Spleen (tissue), 11 donors: ENCODE data around the gene TRAPPC12. TPM values are rescaled to one million over a fixed set of nuclear protein-coding genes. Genes with fewer than 3 reads are reported as not detected.

Experiments
- DNase-seq: peaks from one replicate; pipeline ENCODE4 v3.0.0-alpha.2; 2020
- H3K27ac ChIP-seq, 8 donors: fragments of 200-600 bp; sonication (generic) in 7 of 8; 1 replicate in 4 of 8; 2 replicates in 4 of 8; pipeline versions ENCODE4 v1.5.0 to v1.8.0; 2016 to 2021; ENCODE audit warnings: inconsistent platforms in 4 of 8, mild to moderate bottlenecking in 4 of 8, moderate library complexity in 1 of 8
- H3K27me3 ChIP-seq, 7 donors: fragments of 200-600 bp; sonication (generic) in 6 of 7; replicated peaks in 1 of 7; 1 replicate in 4 of 7; 2 replicates in 3 of 7; pipeline versions ENCODE4 v1.5.0 to v1.8.0; 2016 to 2021; ENCODE audit warnings: inconsistent platforms in 3 of 7, mild to moderate bottlenecking in 1 of 7
- H3K36me3 ChIP-seq, 6 donors: fragments of 200-600 bp; sonication (generic) in 5 of 6; 1 replicate in 4 of 6; 2 replicates in 2 of 6; pipeline versions ENCODE4 v1.5.0 to v1.8.0; 2016 to 2021; ENCODE audit warnings: inconsistent platforms in 2 of 6
- H3K4me1 ChIP-seq, 6 donors: fragments of 200-600 bp; sonication (generic) in 5 of 6; 1 replicate in 3 of 6; 2 replicates in 3 of 6; pipeline versions ENCODE4 v1.5.0 to v1.8.0; 2016 to 2021; ENCODE audit warnings: inconsistent platforms in 3 of 6
- H3K4me3 ChIP-seq, 8 donors: fragments of 200-600 bp; sonication (generic) in 7 of 8; 1 replicate in 4 of 8; 2 replicates in 4 of 8; pipeline versions ENCODE4 v1.5.0 to v1.8.0; 2016 to 2021; ENCODE audit warnings: inconsistent platforms in 4 of 8, mild to moderate bottlenecking in 4 of 8, moderate library complexity in 2 of 8
- H3K9me3 ChIP-seq, 8 donors: fragments of 200-600 bp; sonication (generic) in 7 of 8; 1 replicate in 4 of 8; 2 replicates in 4 of 8; pipeline versions ENCODE4 v1.5.0 to v1.8.0; 2016 to 2021; ENCODE audit warnings: inconsistent platforms in 4 of 8
- POLR2A ChIP-seq, 3 donors: fragments of 450-650 bp; IDR thresholded peaks; one replicate each; pipeline ENCODE4 v1.5.1; 2017; ENCODE audit warnings: antibody characterized with exemption in 3 of 3, mild to moderate bottlenecking in 1 of 3
- POLR2AphosphoS5 ChIP-seq, 3 donors: sonication (generic); formaldehyde crosslinking; IDR thresholded peaks; one replicate each; pipeline ENCODE4 v1.5.1; 2017; ENCODE audit warnings: antibody characterized with exemption in 3 of 3
- WGBS, 5 donors: extraction: QIAGEN DNeasy Blood & Tissue Kit in 3 of 5; methylation state at CpG; one replicate each; pipeline versions ENCODE4 v1.1.5 to v1.1.7; 2013 to 2018; 5-methylcytosine and 5-hydroxymethylcytosine counted together
- intact Hi-C: fragments of 100-400 bp; cut with DNase I; formaldehyde crosslinking; loops from one replicate; pipeline ENCODE4 v1.15.0; 2023; ENCODE audit warnings: low total_unique reads
- polyA plus RNA-seq, 3 donors: library from polyadenylated mRNA; stranded (reverse); fragments of 200-250 nt; gene quantifications; one replicate each; pipeline ENCODE4 v1.2.1, GENCODE V29; 2013
- total RNA-seq, 7 donors: library from RNA; depleted of rRNA in 3 of 7; stranded (reverse); fragments of >200 nt in 3 of 7; fragmentation: NEBNext Ultra II Directional in 4 of 7; extraction: Animal tissue kit (Norgen Biotek cat#: 25700) in 4 of 7; gene quantifications; one replicate each; pipeline versions ENCODE4 v1.1.0 to v1.2.1, GENCODE V29; 2016 to 2021
- TF ChIP-seq, protein P1 (sequence below), 11 experiments: fragments of 200-600 bp in 7 of 11; fragments of 450-650 bp in 4 of 11; sonication (generic) in 4 of 11; IDR thresholded peaks in 8 of 11; conservative IDR thresholded peaks in 3 of 11; 1 replicate in 7 of 11; 2 replicates in 4 of 11; pipeline versions ENCODE4 v1.4.0 to v1.8.0; 2016 to 2021; ENCODE audit warnings: antibody characterized with exemption in 11 of 11, inconsistent platforms in 4 of 11, mild to moderate bottlenecking in 1 of 11
- donor health status: healthy with polysubstance abuse.
- donor health status: DM: no; HTN: no; CAD: no; lungs with moderate emphysema.
- donor health status: DM: no; HTN: no; CAD: no.
- donor health status: Bipolar disorder and iron deficiency.
- donor health status: healthy.
- donor health status: DM: no; HTN: no; CAD: no.
- donor health status: DM: yes; HTN: yes; CAD: no.

The TRAPPC12 gene
- total and polyA plus RNA-seq, 10 donors = 70.2 to 132 (median 97.1) TPM

DNA sequence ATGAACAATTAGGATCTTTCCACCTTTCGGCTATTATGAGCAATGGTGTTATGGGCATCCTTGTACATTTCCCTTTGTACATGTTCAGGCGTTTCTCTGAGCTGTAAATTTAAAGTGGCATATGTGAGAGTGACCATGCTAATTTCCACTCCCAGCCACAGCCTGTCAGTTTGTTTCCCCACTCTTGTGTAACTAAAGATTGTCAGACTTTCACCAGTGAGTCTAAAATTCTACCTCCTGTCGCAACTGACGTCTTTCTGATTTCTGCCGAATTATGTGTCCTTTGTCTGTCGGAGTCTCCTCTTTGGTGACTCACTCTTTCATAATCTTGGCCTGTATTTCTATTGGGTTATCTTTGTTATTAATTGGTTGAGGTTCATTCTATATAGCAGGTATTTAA lies 50.7 kb downstream of the TRAPPC12 start:
- H3K36me3 ChIP-seq = peaks cover 0 to 99% (median 52%) of the 10 kb centered on the region in 6 donors
- H3K27ac ChIP-seq = no peak overlapping the region
- H3K9me3 ChIP-seq = no peaks in the 10 kb centered on the region
- no peak for DNase-seq
- H3K4me1 ChIP-seq = peaks cover 0 to 4% (median 0%) of the 10 kb centered on the region in 6 donors
- 61 to 89% (median 71%) methylated on average over 6 of the region's 6 CpGs for WGBS, 5 donors
- no peak for TF ChIP-seq POLR2A (IDR thresholded peaks at IDR 0.05)
- TF ChIP-seq, protein P1, sequence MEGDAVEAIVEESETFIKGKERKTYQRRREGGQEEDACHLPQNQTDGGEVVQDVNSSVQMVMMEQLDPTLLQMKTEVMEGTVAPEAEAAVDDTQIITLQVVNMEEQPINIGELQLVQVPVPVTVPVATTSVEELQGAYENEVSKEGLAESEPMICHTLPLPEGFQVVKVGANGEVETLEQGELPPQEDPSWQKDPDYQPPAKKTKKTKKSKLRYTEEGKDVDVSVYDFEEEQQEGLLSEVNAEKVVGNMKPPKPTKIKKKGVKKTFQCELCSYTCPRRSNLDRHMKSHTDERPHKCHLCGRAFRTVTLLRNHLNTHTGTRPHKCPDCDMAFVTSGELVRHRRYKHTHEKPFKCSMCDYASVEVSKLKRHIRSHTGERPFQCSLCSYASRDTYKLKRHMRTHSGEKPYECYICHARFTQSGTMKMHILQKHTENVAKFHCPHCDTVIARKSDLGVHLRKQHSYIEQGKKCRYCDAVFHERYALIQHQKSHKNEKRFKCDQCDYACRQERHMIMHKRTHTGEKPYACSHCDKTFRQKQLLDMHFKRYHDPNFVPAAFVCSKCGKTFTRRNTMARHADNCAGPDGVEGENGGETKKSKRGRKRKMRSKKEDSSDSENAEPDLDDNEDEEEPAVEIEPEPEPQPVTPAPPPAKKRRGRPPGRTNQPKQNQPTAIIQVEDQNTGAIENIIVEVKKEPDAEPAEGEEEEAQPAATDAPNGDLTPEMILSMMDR (IDR thresholded peaks at IDR 0.05 in 8 of 11, conservative IDR thresholded peaks at IDR 0.05 in 3 of 11) = no peak
- TF ChIP-seq POLR2AphosphoS5 (IDR thresholded peaks at IDR 0.05) = no peak
- no peak overlapping the region for H3K4me3 ChIP-seq
- H3K27me3 ChIP-seq = no peaks in the 10 kb centered on the region
- intact Hi-C loops = no loop called here

DNA sequence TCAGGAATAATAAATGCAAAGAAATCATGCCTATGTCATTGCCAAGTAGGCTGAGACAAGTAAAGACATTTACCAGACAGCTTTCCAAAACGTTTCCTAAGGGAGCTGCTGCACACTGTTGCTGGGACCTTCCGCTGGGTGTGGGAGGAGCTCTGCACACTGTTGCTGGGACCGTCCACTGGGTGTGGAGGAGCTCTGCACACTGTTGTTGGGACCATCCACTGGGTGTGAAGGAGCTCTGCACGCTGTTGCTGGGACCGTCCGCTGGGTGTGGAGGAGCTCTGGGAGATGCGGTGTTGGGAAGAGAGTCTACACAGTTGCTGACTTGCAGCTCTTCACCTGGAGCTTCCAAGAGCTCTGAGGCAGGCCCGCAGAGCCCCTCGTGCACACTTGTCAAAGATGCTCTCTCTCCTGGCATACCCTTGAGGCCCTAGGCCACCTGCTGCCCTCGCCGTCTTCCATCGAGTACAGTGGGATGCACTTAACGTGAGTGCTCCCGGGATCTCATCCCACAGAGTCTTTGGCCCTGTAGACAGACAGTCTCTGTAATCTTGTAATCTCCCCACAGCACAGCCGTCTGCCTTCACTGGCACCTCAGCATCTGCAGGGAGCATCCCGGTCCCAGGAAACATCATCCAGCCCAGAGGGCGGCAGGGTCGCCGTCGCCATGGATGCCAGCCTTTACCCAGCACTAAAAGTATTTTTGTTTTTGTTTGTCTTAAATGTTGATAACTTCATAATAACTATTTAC lies 51.4 kb downstream of the TRAPPC12 start:
- WGBS, 5 donors = 95 to 98% (median 97%) methylated on average over 19 to 20 of the region's 20 CpGs
- no peaks in the 10 kb centered on the region for H3K9me3 ChIP-seq
- no peaks in the 10 kb centered on the region for H3K27me3 ChIP-seq
- intact Hi-C loops = no loop called here
- TF ChIP-seq POLR2A (IDR thresholded peaks at IDR 0.05) = no peak
- TF ChIP-seq POLR2AphosphoS5 (IDR thresholded peaks at IDR 0.05) = peak in 1 of 3 donors; percentile 8
- H3K36me3 ChIP-seq = peaks cover 0 to 99% (median 48%) of the 10 kb centered on the region in 6 donors
- no peak for DNase-seq
- H3K4me3 ChIP-seq = no peak overlapping the region
- no peak overlapping the region for H3K27ac ChIP-seq
- peaks cover 0 to 4% (median 0%) of the 10 kb centered on the region in 6 donors for H3K4me1 ChIP-seq

DNA sequence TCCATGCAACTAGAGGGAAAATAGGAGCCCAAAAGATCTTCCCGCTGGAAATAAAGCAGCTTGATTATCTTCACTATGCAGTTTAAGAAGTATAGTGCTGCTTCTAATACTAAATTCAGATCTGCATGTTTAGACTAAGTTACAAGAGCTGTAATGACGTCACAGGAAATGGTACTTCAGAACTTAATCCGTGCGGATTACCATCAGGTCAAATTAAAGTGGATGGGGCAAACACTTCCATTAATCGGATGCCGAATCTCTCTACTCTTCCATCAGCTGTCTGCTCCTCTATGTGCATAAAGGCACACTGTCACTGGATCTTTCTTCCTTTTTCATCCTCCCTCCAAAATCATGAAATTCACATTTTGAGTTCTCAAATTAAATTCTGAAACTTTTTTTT lies 52.6 kb downstream of the TRAPPC12 start:
- DNase-seq = no peak
- H3K4me3 ChIP-seq = no peak overlapping the region
- intact Hi-C loops = no loop called here
- H3K27me3 ChIP-seq = no peaks in the 10 kb centered on the region
- 59 to 82% (median 66%) methylated on average over 6 of the region's 6 CpGs for WGBS, 5 donors
- peaks cover 0 to 4% (median 0%) of the 10 kb centered on the region in 6 donors for H3K4me1 ChIP-seq
- H3K36me3 ChIP-seq = peaks cover 0 to 90% (median 38%) of the 10 kb centered on the region in 6 donors
- no peaks in the 10 kb centered on the region for H3K9me3 ChIP-seq
- no peak for TF ChIP-seq POLR2AphosphoS5 (IDR thresholded peaks at IDR 0.05)
- TF ChIP-seq POLR2A (IDR thresholded peaks at IDR 0.05) = no peak
- TF ChIP-seq, protein P1 (IDR thresholded peaks at IDR 0.05 in 8 of 11, conservative IDR thresholded peaks at IDR 0.05 in 3 of 11) = no peak
- H3K27ac ChIP-seq = no peak overlapping the region

DNA sequence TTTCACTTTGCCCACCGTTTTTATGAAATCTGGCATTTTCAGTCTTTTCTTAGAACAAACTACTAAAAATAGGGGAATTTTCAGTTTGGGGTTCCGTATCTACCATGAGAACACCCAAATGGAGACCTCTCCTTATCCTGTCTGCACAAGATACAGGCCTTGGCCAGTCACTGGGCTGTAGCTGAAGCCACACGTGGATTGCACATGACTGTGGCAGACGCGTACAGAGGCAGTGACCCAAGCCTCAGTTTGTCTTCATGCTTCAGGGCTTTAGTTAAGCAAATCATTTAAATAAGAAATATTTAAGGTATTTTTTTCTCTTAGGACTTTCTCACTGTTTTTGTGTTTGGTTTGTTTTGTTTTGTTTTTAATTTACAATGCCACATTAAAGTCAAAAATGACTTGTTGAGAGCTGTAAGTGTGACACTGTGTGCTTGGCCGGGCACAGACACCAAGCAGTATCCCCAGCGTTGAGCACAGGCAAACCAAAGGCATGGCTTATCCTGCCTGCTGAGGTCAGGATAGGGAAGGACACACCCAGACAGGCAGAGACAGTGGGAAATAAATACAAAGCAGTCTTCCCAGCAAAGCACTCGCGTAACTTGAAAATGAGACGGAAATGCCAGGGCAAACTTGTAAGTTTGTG lies 53.3 kb downstream of the TRAPPC12 start:
- no peak for DNase-seq
- Histone ChIP-seq H3K36me3 (peaks cover 0 to 83% (median 34%) of the 10 kb centered on the region in 6 donors), H3K4me1 (peaks cover 0 to 4% (median 0%) of the 10 kb centered on the region in 6 donors), H3K27me3 (no peaks in the 10 kb centered on the region), H3K9me3 (no peaks in the 10 kb centered on the region), H3K27ac (peak overlapping the region in 3 of 8 donors; percentile 4 to 31 (median 12)), H3K4me3 (no peak overlapping the region)
- WGBS, 5 donors = 85 to 96% (median 93%) methylated on average over 10 of the region's 10 CpGs
- intact Hi-C loops = no loop called here
- TF ChIP-seq, protein P1 (IDR thresholded peaks at IDR 0.05 in 8 of 11, conservative IDR thresholded peaks at IDR 0.05 in 3 of 11) = no peak
- TF ChIP-seq POLR2A (IDR thresholded peaks at IDR 0.05) = no peak
- no peak for TF ChIP-seq POLR2AphosphoS5 (IDR thresholded peaks at IDR 0.05)
